Keratinocyte (primary cell): ENCODE results near the gene OSBPL5.

Experiments used
- EZH2 ChIP-seq: IDR thresholded peaks from one replicate; pipeline ENCODE4 v1.6.1; 2012; ENCODE audit warnings: inconsistent platforms, mild to moderate bottlenecking, low read length, moderate library complexity
- TF ChIP-seq, protein P1 (sequence below), 3 experiments: IDR thresholded peaks in 1 of 3; conservative IDR thresholded peaks in 1 of 3; optimal IDR thresholded peaks in 1 of 3; 2 replicates in 2 of 3; 3 replicates in 1 of 3; pipeline versions ENCODE3 to v1.5.1; 2011; ENCODE audit warnings: low read length in 3 of 3, mild to moderate bottlenecking in 3 of 3, moderate library complexity in 2 of 3, control low read depth in 1 of 3, inconsistent platforms in 1 of 3; ENCODE audit not compliant: insufficient read depth in 2 of 3; ENCODE audit errors: extremely low read depth in 1 of 3

- TF ChIP-seq, protein P1, sequence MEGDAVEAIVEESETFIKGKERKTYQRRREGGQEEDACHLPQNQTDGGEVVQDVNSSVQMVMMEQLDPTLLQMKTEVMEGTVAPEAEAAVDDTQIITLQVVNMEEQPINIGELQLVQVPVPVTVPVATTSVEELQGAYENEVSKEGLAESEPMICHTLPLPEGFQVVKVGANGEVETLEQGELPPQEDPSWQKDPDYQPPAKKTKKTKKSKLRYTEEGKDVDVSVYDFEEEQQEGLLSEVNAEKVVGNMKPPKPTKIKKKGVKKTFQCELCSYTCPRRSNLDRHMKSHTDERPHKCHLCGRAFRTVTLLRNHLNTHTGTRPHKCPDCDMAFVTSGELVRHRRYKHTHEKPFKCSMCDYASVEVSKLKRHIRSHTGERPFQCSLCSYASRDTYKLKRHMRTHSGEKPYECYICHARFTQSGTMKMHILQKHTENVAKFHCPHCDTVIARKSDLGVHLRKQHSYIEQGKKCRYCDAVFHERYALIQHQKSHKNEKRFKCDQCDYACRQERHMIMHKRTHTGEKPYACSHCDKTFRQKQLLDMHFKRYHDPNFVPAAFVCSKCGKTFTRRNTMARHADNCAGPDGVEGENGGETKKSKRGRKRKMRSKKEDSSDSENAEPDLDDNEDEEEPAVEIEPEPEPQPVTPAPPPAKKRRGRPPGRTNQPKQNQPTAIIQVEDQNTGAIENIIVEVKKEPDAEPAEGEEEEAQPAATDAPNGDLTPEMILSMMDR (optimal IDR thresholded peaks at IDR 0.05 in 1 of 3, IDR thresholded peaks at IDR 0.05 in 1 of 3, conservative IDR thresholded peaks at IDR 0.05 in 1 of 3; ENCODE audit: extremely low read depth in 1 of 3, insufficient read depth in 2 of 3, low read length in 3 of 3) = no peak
- no peak for TF ChIP-seq EZH2
Observed at GRCh38 chr11:3102641-3102921, 62.5 kb downstream of the OSBPL5 start.
